GM04504 (cell line): ENCODE results near the gene ASZ1.

ENCODE experiments used
- DNase-seq: peaks from one replicate; pipeline ENCODE4 v3.0.0-alpha.2; 2012; ENCODE audit warnings: low read depth

The ASZ1 gene

DNA sequence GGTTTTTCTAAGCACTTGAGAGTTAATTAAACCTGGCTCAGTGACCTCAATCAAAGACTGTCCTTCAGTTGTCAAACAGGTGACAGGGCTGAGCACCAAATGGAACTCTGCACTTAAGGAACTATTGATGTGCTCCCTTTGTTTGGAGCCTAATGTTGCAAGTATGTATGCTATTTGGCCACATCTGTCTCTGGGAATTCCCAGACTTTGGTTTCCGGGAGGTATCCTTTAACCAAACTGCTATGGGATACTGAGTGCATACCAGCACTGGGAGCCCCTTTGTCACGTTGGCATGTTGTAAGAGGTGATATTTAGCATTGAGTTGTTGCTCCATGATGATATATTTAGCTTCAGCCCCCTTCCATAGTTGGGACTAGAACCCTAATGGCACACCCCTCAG lies 25.2 kb downstream of the ASZ1 start:
- DNase-seq, result no peak

DNA sequence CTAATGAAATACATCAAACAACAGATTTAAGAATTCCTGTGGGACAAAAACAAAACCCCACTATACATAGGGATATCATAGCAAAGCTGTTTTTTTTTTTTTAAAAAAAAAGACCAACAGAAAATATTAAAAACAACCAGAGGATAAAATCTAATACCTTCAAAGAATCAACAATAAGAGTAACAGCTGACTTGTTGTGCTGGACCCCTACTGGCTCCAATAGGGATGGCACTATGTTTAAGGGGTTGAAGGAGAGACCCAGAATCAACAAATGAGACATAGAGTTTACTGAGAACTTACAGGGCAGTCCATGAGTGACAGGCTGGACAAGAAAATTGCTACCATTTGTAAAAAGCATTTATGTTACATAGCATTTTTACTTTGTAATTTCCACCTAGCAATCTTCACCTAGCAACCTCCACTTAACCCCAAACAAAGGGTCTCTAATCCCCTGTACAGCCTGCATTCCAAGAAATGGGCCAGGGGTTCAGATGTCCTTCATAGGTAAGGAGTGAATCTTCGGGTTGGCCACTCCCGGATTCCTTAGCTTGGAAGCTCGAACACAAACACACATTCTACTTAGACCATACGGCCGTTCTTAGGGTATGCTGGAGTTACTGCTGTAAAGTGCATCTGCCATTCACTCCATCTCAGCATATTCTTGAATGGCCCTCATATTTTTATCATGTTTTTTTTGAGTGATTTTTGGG lies 25.8 kb downstream of the ASZ1 start:
- DNase-seq, result no peak

DNA sequence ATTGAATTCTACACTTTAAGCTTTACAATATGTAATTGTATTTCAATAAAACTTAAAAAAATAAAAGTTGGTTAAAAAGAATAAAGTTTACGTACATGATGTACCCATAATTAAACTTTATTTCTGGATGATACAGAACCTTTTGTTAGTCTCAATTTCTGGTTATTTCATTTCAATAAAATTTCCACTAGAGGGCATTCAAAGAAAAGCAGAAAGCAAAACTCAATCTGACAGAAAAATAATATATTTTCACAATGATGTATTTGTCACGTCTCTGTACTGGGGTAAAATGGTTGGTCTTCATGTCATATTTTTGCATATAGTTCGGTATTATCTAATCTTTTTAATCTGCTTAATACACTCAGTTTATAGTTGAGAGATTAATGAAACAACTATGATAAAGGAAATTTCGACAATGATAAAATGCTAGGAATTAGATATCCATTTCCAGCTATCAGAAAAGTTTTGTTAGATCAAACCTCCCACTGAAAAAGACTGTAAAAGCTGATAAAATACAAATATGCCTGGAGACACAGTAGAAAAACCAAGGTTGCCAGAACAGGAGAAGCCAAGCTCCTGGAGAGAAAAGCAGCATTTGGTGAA lies 27.4 kb downstream of the ASZ1 start:
- DNase-seq, result no peak

DNA sequence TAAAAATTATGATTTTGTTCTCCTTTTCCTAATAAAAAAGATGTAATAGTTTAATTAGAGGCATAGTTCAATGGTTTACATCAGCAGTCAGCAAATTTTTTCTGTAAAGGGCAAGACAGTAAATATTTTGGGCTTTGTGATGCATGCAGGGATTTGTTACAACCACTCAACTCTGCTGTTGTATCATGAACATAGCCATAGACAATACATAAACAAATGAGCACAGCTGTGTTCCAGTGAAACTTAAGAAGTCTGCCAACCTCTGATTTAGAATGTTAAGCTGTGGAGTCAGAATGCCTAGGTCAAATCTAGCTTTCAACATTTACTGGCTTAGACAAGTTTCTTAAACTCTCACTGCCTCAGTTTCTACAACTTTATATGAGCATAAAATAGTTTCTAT lies 31.6 kb downstream of the ASZ1 start:
- DNase-seq, result no peak

DNA sequence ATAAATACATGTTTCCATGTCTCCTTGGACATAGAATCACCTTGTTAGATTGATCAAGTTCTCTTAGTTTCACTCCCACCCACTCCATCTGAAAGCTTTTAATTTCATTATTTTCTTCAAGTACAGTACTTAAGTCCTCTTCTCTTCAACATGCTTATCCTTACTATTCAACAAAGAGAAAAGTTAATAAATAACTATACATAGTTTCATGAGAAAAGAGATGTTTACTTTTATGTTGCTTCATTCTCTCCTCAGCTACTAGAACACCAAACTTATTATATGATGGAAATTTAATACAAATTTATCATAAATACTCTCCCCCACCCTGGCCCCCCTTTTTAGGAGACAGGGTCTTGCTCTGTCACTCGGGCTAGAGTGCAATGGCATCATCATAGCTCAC lies 33.5 kb downstream of the ASZ1 start:
- DNase-seq, result no peak

DNA sequence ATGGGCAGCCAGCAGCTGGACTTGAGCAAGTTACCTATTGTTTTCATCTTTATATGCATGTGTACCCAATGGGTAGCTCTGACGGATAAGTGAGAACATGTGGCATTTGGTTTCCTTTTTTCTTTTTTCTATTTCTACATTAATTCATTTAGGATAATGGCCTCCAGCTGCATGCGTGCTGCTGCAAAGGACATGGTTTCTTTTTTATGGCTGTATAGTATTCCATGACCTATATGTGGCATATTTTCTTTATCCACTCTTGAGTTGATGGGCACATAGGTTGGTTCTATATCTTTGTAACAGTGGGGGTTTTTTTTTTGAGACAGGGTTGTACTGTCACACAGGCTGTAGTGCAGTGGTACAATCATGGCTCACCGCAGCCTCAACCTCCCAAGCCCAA lies 37.4 kb downstream of the ASZ1 start:
- DNase-seq, result no peak

DNA sequence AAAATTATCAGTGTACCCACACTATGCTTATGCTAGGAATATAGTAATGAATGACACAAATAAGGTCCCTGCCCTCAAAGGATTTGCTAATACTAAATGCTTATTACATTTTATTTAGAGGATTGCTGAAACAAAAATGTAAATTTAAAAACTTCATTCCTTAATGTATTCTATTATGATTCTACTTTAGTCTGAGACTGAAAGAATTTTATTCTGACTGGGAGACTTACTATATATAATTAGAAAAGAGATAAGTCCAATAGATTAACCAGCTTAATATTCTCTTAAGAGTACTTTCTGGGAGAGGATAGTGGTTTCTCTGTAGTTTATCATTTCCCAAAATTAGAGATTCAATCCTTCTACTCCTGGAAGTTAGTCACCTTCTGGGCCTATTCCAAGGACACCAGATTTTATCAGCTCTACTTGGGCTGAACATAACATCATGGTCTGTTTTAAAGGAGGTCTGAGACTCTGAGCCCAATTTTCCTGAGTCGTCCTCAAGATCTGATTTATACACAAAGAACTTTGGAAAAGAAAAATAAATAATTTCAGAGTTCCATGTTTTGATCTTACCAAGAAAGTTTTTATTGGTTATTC lies 41.1 kb downstream of the ASZ1 start:
- no peak for DNase-seq

DNA sequence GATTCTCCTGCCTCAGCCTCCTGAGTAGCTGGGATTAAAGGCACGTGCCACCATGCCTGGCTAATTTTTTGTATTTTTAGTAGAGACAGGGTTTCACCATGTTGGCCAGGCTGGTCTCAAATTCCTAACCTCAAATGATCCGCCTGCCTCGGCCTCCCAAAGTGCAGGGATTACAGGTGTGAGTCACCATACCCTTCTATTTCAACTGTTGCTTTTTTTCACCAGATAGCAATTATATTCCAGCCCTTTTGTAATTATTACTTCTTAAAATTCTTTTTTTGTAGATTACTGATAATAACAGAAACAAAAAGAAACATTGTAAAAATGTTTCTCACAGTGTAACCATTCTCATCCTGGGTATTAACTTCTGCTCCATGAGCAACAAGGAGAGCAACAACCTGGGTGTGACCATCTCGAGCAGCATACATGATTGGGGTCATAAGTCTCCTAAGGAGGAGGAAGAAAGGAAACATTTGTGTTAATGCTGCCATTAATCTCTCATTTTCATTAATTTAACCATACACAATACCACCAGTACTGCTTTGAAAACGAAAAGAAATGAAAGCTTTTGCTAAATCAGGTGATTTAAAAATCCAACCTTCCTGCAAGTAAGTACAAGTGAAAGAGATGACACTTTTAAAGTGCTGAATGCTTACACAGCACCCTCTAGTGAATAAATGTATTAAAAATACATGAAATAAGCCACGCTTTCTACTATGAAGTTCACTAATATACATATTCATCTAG lies 41.8 kb downstream of the ASZ1 start:
- no peak for DNase-seq

DNA sequence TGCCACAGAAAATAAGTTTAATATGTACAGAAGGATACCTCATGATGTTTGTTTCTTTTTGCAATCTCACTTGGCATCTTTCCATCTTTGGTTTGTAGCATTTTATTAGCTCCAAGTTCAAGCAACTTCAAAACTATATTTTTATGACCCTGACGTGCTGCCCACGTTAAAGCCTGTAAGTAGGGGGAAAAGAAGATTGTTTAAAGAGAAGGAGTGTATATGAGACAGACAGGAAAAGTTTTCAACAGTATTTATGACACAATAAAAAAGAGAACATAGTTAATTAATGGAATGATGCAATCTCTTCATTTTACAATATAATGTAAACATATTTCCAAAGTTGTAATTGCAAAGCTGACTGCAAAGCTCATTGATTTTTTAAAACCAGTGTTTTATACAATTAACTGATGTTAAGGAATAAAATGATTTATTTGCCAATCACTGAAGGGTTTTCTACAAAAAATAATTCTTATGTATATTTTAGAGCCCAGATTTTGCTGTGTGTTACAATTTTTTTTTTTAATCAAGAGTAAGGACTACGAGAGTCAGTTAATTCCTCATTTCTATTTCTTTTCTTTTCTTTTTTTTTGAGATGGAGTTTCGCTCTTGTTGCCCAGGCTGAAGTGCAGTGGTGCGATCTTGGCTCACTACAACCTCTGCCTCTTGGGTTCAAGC lies 42.5 kb downstream of the ASZ1 start:
- DNase-seq, result no peak

DNA sequence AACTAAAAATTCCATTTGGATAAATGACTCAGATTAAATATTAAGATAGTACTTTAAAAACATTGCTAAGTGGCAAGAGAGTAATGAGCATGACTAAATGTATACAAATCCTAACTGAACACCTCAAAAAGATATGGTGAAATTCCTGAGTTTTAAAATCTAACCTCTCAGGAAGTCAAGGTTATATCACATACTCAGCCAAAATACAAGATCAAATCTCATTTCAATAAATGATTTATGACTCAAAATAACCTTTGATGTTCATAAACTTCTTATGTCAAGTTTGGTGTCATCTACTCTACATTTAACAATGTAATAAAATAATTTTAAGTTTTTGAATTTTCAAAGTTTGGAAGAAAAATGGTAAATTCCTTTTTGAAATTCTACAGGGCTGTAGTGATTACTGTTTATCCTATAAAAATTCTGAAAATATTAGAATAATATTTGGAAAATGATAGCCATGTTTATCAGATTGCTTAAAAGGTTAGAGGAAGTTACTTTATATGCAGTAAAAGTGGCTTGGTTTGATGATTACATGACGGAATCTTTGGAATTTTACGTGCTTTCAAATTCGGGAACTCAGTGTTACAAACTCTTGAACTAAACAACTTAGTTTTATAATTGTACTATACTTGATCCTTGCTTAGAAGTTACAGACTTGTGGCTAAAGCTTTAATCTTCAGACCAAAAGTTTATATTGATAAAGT lies 43.7 kb downstream of the ASZ1 start:
- DNase-seq, result no peak

DNA sequence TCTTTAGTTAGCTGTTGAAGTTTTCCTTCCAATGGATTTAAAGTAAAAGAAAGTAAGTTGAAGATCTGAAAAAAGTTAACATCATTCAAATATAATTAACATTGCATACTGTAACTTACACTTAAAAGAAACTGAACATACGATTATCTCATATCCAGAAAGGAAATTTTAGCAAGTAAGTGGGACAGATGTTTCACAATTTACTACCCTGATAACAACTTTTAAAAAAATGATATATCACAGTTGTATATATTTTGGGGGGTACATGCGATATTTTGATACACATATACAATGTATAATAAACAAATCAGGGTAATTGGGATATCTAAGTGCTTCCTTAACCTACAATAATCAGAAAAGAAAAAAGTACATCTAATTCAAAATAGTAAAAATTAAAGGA lies 44.2 kb downstream of the ASZ1 start:
- no peak for DNase-seq

DNA sequence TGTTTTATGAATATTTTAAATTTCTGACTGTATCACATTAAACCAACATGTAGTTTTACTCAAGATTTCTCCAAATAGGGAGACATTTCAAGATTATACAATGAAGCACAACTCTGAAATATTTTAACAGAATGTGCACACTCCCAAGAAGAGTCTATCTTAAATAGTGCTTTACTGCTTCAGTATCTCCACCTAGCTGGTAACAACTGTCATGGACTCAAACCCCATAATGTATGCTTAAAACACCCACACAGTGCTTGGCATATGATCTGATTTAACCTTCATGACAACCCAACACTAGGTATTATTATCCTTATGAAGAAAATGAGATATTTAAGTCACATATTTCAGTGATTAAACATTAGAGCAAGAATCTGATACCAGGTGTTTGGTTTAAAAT lies 45.9 kb downstream of the ASZ1 start:
- DNase-seq, result no peak

DNA sequence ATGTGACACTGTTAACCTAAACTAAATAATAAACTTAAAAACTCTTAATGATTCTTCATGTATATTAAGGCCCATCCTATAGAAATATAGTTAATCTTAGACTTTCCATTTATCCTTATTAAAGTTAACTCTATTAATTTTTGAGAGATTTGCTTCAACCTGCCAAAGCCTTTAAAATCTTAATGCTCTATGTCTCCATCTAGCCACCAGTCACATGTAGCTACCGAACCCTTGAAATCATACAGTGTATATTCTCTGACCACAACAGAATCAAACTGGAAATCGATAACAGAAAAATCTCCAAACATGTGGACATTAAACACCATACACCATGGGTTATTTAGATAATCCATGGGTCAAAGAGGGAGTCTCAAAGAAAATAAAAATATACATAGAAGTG lies 51.9 kb downstream of the ASZ1 start:
- no peak for DNase-seq

DNA sequence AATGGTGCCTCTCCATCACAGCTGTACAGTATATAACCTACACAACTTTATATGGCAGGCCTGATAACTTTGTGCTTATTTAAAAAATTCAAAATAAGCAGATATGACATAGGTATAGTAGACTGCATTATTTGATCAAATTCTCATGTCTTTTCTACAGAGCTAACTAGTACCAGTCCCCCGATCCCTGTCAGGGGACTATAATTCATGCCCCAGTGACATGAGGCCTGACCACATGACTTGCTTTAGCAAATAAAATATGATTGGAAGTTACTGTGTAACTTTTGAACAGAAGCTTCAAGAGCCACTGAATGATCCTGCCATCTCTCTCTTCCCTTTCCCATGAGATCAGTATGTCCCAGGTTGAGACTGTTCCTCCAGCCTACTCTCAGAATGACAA lies 55.2 kb downstream of the ASZ1 start:
- no peak for DNase-seq

DNA sequence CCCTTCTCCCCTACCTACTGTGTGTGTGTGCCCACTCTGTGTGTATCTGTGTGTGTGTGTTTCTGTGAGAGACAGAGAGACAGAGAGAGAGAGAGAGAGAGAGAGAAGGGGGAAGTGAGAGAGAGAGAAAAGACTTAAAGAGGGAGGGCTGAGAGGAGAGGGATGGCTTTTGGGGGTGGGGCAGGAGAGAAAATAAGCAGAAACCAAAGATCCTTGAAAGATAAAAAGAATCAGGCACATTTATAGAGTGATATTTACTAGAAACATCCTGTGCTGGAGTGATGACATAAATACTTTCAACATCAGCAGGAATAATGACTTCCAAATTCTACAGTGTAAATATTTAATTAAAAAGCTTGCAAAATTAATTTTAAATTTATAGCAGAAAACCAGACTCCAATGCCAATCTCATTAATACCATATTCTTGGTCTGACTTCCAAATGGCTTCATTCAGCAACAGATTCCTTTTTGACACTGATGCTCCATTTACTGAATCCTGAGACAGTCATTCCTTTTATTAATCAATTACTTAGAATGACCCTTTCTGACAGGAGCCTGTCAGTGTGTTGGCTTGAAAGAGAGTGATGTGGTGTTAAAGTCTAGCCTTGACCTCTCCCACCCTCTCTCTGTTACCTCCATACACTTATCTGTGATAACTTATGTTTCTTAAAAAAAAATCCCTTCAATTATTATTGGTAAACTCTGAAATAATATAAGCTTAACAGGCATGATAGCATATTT lies 62.8 kb downstream of the ASZ1 start:
- DNase-seq, result no peak

DNA sequence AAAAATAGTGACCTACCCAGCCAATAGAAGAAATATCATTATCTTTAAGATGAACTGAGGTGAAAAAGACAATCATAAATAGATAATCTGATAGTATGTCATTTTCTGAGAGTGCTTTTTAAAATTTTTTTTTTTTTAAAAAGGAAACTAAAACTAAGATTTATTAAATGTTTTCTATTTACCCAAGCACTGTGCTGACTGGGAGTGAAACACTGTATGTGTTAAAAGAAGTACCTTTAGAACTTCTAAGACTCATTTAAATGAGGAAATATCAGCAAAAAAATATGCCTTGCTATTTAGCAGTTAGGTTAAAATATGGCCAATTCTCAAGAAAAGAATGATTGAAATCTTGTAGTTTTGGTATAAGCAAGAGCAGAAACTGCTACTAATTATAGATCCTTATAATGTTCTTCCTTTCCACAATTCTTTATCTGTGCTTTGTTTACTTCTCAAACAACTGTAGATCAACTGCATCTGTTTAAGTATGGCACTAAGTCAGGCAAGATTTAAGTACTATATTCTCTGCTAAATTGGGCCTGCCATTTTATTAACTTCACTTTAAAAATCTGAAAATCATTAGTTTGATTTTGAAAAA lies 64.9 kb downstream of the ASZ1 start:
- no peak for DNase-seq

DNA sequence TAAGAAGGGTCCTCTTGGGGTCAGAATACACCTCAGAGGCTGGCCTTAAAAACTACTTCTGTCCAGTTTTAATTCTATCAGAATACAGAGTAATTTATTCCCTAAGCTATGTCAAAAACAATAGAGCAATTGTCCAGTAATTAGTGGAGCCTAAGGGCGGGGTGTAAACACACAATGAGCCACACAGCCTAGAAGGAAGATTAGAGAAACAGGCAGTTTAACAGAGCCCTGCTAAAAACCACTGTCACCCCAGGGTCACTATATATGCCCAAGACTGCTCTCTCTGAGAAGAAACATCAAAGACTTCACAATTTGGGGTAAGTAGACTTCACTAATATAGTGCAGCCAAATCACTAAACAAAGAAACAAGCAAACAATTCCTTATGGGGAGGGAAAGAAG lies 77.3 kb downstream of the ASZ1 start:
- no peak for DNase-seq

DNA sequence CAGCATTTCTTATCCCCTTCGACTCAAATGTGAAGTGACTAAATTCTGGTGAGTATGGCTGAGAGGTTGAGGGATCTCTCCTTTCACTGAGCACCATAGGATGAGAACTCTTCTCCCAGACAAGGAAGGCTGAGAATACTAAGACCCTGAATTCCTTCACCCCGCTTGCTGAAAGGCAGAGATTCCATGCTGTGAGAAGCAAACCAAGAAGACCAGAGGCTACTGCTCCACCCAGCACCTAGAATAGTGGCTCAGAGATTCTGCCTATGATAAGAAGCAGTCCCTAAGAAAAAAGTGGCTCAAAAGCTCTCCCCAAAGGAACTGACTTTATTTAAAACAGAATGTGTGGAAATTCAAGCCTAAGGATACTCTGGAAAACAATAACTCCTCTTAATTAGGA lies 77.7 kb downstream of the ASZ1 start:
- no peak for DNase-seq

DNA sequence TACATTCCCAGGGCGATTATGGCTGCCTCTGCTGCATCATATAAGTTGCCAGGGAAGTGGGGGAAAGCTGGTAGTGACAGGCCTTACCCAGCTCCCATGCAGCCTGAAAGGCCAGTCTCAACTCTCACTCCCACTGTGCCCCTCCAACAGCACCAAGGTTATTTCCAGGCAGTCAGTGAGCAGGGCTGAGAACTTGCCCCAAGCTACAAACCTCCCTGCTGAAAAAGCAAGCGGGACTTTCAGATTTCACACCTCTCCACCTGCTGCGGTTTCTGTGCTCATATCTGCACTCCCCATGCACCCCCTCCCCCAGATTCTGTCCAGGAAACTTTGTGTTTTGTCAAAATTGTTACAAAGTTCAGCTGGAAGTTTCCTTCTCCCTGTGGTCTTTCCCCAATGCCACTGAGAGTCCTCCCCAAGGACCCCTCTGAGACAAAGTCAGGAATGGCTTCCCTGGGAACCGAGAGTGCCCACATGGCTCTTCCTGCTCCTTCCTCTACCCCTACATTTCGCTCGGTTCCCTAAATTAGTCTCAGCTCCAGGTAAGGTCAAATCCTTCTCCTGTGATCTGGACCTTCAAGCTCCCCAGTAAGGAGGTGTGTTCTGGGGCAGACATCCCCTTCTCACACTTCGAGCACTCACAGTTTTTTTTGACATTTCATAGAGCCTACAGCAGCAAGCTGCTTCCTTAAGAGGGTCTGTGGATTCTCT lies 79.2 kb downstream of the ASZ1 start:
- no peak for DNase-seq

DNA sequence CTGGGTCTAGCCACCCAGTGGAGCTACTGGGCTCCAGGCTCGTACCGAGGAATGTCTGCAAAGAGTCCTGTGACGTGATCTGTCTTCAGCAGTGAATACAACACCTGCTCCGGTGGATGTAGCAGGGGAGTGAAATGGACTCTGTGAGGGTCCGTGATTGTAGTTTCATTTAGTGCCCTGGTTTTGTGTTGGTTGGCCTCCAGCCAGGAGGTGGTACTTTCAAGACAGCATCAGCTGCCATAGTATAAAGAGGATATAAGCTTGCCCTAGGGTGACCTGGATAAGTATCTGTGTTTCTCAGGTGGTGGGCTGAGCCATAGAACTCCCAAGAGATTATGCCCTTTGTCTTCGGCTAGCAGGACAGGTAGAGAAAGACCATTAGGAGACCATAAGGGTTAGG lies 79.8 kb downstream of the ASZ1 start:
- DNase-seq, result no peak
